H9 (cell line): ENCODE results near the gene C16orf74. TPM values are rescaled to one million over a fixed set of nuclear protein-coding genes. Genes with fewer than 3 reads are reported as not detected.
A peak's percentile ranks its signal among the peaks of the same experiment; 100 is the strongest.

ENCODE experiments used
- DNase-seq: peaks from one replicate; pipeline ENCODE4 v3.0.0-alpha.2; 2017
- H2AFZ ChIP-seq: one replicate; pipeline ENCODE4 v1.6.1; 2013; ENCODE audit warnings: mild to moderate bottlenecking, low read length, control low read depth, moderate library complexity
- H2AK5ac ChIP-seq: 2 replicates; pipeline ENCODE4 v1.6.1; 2013; ENCODE audit warnings: low read length, control low read depth, mixed read lengths; ENCODE audit not compliant: insufficient read length
- H2BK120ac ChIP-seq: one replicate; pipeline ENCODE4 v1.6.1; 2013; ENCODE audit warnings: low read depth, mild to moderate bottlenecking, low read length, control low read depth, inconsistent platforms; ENCODE audit not compliant: poor library complexity, severe bottlenecking
- H2BK12ac ChIP-seq: 2 replicates; pipeline ENCODE4 v1.6.1; 2013; ENCODE audit warnings: low read length, control low read depth, mixed read lengths, low read depth; ENCODE audit not compliant: insufficient read length
- H2BK15ac ChIP-seq: 2 replicates; pipeline ENCODE4 v1.6.1; 2013; ENCODE audit warnings: low read depth, low read length, control low read depth
- H2BK20ac ChIP-seq: one replicate; pipeline ENCODE4 v1.6.1; 2013; ENCODE audit warnings: low read depth, mild to moderate bottlenecking, low read length, control low read depth, inconsistent platforms; ENCODE audit not compliant: poor library complexity, severe bottlenecking
- H2BK5ac ChIP-seq: 2 replicates; pipeline ENCODE4 v1.6.1; 2013; ENCODE audit warnings: low read length, control low read depth, mixed read lengths; ENCODE audit not compliant: insufficient read length
- H3K14ac ChIP-seq: 2 replicates; pipeline ENCODE4 v1.6.1; 2013; ENCODE audit warnings: low read length, control low read depth; ENCODE audit not compliant: insufficient read depth
- H3K18ac ChIP-seq: 2 replicates; pipeline ENCODE4 v1.6.1; 2013; ENCODE audit warnings: low read depth, mild to moderate bottlenecking, mixed read lengths, low read length, control low read depth; ENCODE audit not compliant: insufficient read length
- H3K23ac ChIP-seq: 2 replicates; pipeline ENCODE4 v1.6.1; 2013; ENCODE audit warnings: low read length, control low read depth, mixed read lengths, low read depth; ENCODE audit not compliant: insufficient read length
- H3K23me2 ChIP-seq: 2 replicates; pipeline ENCODE4 v1.6.1; 2013; ENCODE audit warnings: low read depth, mild to moderate bottlenecking, mixed read lengths, low read length, control low read depth; ENCODE audit not compliant: insufficient read length, poor library complexity, severe bottlenecking
- H3K27ac ChIP-seq: 2 replicates; pipeline ENCODE4 v1.5.1; 2013; ENCODE audit warnings: low read length, control low read depth, mixed read lengths, low read depth; ENCODE audit not compliant: insufficient read length
- H3K27me3 ChIP-seq: 2 replicates; pipeline ENCODE4 v1.6.1; 2013; ENCODE audit warnings: low read length, control low read depth, inconsistent platforms; ENCODE audit not compliant: insufficient read depth
- H3K4ac ChIP-seq: 2 replicates; pipeline ENCODE4 v1.6.1; 2013; ENCODE audit warnings: low read depth, mild to moderate bottlenecking, control low read depth, inconsistent platforms, low read length, moderate library complexity
- H3K4me1 ChIP-seq: 2 replicates; pipeline ENCODE4 v1.6.1; 2013; ENCODE audit warnings: low read length, control low read depth, inconsistent platforms; ENCODE audit not compliant: insufficient read depth
- H3K4me2 ChIP-seq: 2 replicates; pipeline ENCODE4 v1.6.1; 2013; ENCODE audit warnings: low read length, control low read depth, mixed read lengths; ENCODE audit not compliant: insufficient read length, insufficient read depth
- H3K56ac ChIP-seq: 2 replicates; pipeline ENCODE4 v1.6.1; 2013; ENCODE audit warnings: low read depth, mild to moderate bottlenecking, mixed read lengths, low read length, control low read depth; ENCODE audit not compliant: insufficient read length
- H3K79me1 ChIP-seq: 2 replicates; pipeline ENCODE4 v1.6.1; 2013; ENCODE audit warnings: low read depth, mild to moderate bottlenecking, moderate library complexity, low read length, control low read depth, inconsistent platforms; ENCODE audit not compliant: insufficient read depth, poor library complexity, severe bottlenecking
- H3K79me2 ChIP-seq: 2 replicates; pipeline ENCODE4 v1.6.1; 2013; ENCODE audit warnings: low read length, control low read depth, inconsistent platforms; ENCODE audit not compliant: insufficient read depth
- H3K9ac ChIP-seq: 2 replicates; pipeline ENCODE4 v1.6.1; 2013; ENCODE audit warnings: low read length, control low read depth, mixed read lengths; ENCODE audit not compliant: insufficient read length; ENCODE audit errors: extremely low read depth
- H3K9me3 ChIP-seq: one replicate; pipeline ENCODE4 v1.6.1; 2013; ENCODE audit warnings: low read depth, low read length, inconsistent platforms; ENCODE audit not compliant: control insufficient read depth
- H3T11ph ChIP-seq: one replicate; pipeline ENCODE4 v1.6.1; 2013; ENCODE audit warnings: mild to moderate bottlenecking, low read length, control low read depth, inconsistent platforms
- H4K20me1 ChIP-seq: one replicate; pipeline ENCODE4 v1.6.1; 2013; ENCODE audit not compliant: control insufficient read depth, insufficient read length, insufficient read depth
- H4K5ac ChIP-seq: 2 replicates; pipeline ENCODE4 v1.6.1; 2013; ENCODE audit warnings: low read depth, mild to moderate bottlenecking, mixed read lengths, low read length, control low read depth; ENCODE audit not compliant: insufficient read length
- H4K8ac ChIP-seq: replicated peaks from 2 replicates; pipeline ENCODE4 v1.6.1; 2013; ENCODE audit warnings: low read length, control low read depth, mixed read lengths, low read depth; ENCODE audit not compliant: insufficient read length
- H4K91ac ChIP-seq: 2 replicates; pipeline ENCODE4 v1.6.1; 2013; ENCODE audit warnings: low read depth, mild to moderate bottlenecking, moderate library complexity, mixed read lengths, low read length, control low read depth; ENCODE audit not compliant: insufficient read length
- H3K27ac Mint-ChIP-seq, 3 experiments: 2 replicates in 2 of 3; 3 replicates in 1 of 3; pipeline ENCODE4 v1.8.0; 2020 to 2021; ENCODE audit warnings: mixed read lengths in 3 of 3, mild to moderate bottlenecking in 1 of 3, moderate library complexity in 1 of 3
- H3K27me3 Mint-ChIP-seq: 2 replicates; pipeline ENCODE4 v1.8.0; 2021; ENCODE audit warnings: low read depth, mild to moderate bottlenecking, moderate library complexity, mixed read lengths
- H3K36me3 Mint-ChIP-seq, 3 experiments: 2 replicates in 2 of 3; 3 replicates in 1 of 3; pipeline ENCODE4 v1.8.0; 2020 to 2021; ENCODE audit warnings: low read depth in 3 of 3, mixed read lengths in 3 of 3; ENCODE audit not compliant: insufficient read depth in 1 of 3
- H3K4me1 Mint-ChIP-seq, 2 experiments: 2 replicates each; pipeline ENCODE4 v1.8.0; 2020; ENCODE audit warnings: mixed read lengths in 2 of 2
- H3K4me3 Mint-ChIP-seq, 2 experiments: 2 replicates in 1 of 2; 3 replicates in 1 of 2; pipeline ENCODE4 v1.8.0; 2020 to 2021; ENCODE audit warnings: mild to moderate bottlenecking in 2 of 2, mixed read lengths in 2 of 2, moderate library complexity in 1 of 2
- H3K9me3 Mint-ChIP-seq, 2 experiments: 2 replicates in 1 of 2; 3 replicates in 1 of 2; pipeline ENCODE4 v1.8.0; 2020; ENCODE audit warnings: mild to moderate bottlenecking in 2 of 2, mixed read lengths in 2 of 2, moderate library complexity in 1 of 2
- CTCF ChIP-seq: fragments of 200-600 bp; sonication (generic); conservative IDR thresholded peaks from 3 replicates; pipeline ENCODE4 v1.8.0; 2021; ENCODE audit warnings: antibody characterized with exemption, mild to moderate bottlenecking
- WGBS: extraction: QIAGEN DNeasy Blood & Tissue Kit; methylation state at CpG from one replicate; pipeline ENCODE4 v1.1.7; 2013; ENCODE audit warnings: missing lambda C conversion rate, low lambda C conversion rate, mixed read lengths; ENCODE audit not compliant: insufficient read length; ENCODE audit errors: extremely low coverage; 5-methylcytosine and 5-hydroxymethylcytosine counted together
- total RNA-seq: library from RNA; stranded (reverse); gene quantifications from 2 replicates; pipeline ENCODE4 v1.2.1, GENCODE V29; 2021

C16orf74 gene
- total RNA-seq, 1 experiment from 2014 or later: 5.6 TPM

- no CpG with 5 or more reads among the region's 8 CpGs for WGBS
These were observed 32.5 kb upstream of the C16orf74 start for GRCh38 chr16:85783441-85783840.

More at GRCh38 chr16:85783441-85783840, 32.5 kb upstream of the C16orf74 start:
- H3K4me1 ChIP-seq: no peaks in the 10 kb centered on the region
- Mint-ChIP-seq H3K36me3 (peaks cover 20 to 73% (median 71%) of the 10 kb centered on the region in 3 experiments; a peak in 6 of 7 replicates), H3K9me3 (no peaks in the 10 kb centered on the region), H3K4me1 (no peaks in the 10 kb centered on the region), H3K27ac (peak overlapping the region in 1 of 3 experiments; percentile 21; a peak in 2 of 7 replicates), H3K27me3 (no peaks in the 10 kb centered on the region), H3K4me3 (no peak overlapping the region)
- no peaks in the 10 kb centered on the region for H3K9me3 ChIP-seq
- no peak overlapping the region for H2BK120ac ChIP-seq
- no peak overlapping the region for H4K8ac ChIP-seq
- no peak for DNase-seq
- no peak overlapping the region for H3K4ac ChIP-seq
- H3K79me2 ChIP-seq: no peaks in the 10 kb centered on the region; the same call in 1 of the 2 replicates
- no peak overlapping the region for H4K91ac ChIP-seq
- no peaks in the 10 kb centered on the region for H3K23me2 ChIP-seq
- H3K9ac ChIP-seq: no peak overlapping the region
- no peak overlapping the region for H3K4me2 ChIP-seq
- H3K56ac ChIP-seq: no peak overlapping the region
- no peaks in the 10 kb centered on the region for H3K27me3 ChIP-seq
- H2BK12ac ChIP-seq: no peak overlapping the region
- H2BK5ac ChIP-seq: no peak overlapping the region
- no peak for TF ChIP-seq CTCF
- no peak overlapping the region for H4K5ac ChIP-seq
- no peak overlapping the region for H2BK15ac ChIP-seq
- peaks cover 2% of the 10 kb centered on the region for H3K79me1 ChIP-seq
- no peak overlapping the region for H3K23ac ChIP-seq
- H3K14ac ChIP-seq: no peak overlapping the region
- H3K18ac ChIP-seq: no peak overlapping the region
- no peak overlapping the region for H3K27ac ChIP-seq
- no peak overlapping the region for H3T11ph ChIP-seq
- H2AK5ac ChIP-seq: no peak overlapping the region
- no peak overlapping the region for H2BK20ac ChIP-seq
- peaks cover 3% of the 10 kb centered on the region for H4K20me1 ChIP-seq
- H2AFZ ChIP-seq: no peak overlapping the region
